Sigmoid colon (tissue), 3 donors: ENCODE measurements around the gene FGFBP1.

ENCODE experiments used
- CTCF ChIP-seq, 4 experiments: fragments of 450-650 bp in 3 of 4; fragments of 200-600 bp in 1 of 4; IDR thresholded peaks; one replicate each; pipeline ENCODE4 v1.5.1; 2016 to 2019; ENCODE audit warnings: antibody characterized with exemption in 4 of 4, mild to moderate bottlenecking in 3 of 4, moderate library complexity in 2 of 4
- POLR2A ChIP-seq, 2 donors: fragments of 450-650 bp; IDR thresholded peaks; one replicate each; pipeline ENCODE4 v1.6.1; 2016; ENCODE audit warnings: antibody characterized with exemption in 2 of 2, mild to moderate bottlenecking in 2 of 2, moderate library complexity in 2 of 2

GRCh38 chr4:15888515-15888914 is 50.0 kb downstream of the FGFBP1 start:
- TF ChIP-seq POLR2A (IDR thresholded peaks at IDR 0.05) (no peak), CTCF (IDR thresholded peaks at IDR 0.05) (no peak)
